GM18499 (cell line): ENCODE measurements around the gene CNGB1.
"Not testable (repeated sequence)": the region's sequence is repeated elsewhere in the genome, so short reads cannot be mapped to it uniquely, and the experiment has no call there.

ENCODE experiments used
- ATAC-seq: cut with Tn5 transposase; IDR thresholded peaks from one replicate; pipeline ENCODE4 v1.9.1; 2021; ENCODE audit warnings: moderate number of reproducible peaks; ENCODE audit not compliant: insufficient read depth, unreplicated experiment

Gene CNGB1

GRCh38 chr16:57938936-57939871, 31.7 kb downstream of the CNGB1 start:
- no peak for ATAC-seq

- ATAC-seq, result no peak
These were observed 32.4 kb downstream of the CNGB1 start for GRCh38 chr16:57938484-57938883.

GRCh38 chr16:57937861-57938260, 33.1 kb downstream of the CNGB1 start:
- ATAC-seq, result no peak

GRCh38 chr16:57935904-57936303, 35.0 kb downstream of the CNGB1 start:
- ATAC-seq, result no peak

DNA sequence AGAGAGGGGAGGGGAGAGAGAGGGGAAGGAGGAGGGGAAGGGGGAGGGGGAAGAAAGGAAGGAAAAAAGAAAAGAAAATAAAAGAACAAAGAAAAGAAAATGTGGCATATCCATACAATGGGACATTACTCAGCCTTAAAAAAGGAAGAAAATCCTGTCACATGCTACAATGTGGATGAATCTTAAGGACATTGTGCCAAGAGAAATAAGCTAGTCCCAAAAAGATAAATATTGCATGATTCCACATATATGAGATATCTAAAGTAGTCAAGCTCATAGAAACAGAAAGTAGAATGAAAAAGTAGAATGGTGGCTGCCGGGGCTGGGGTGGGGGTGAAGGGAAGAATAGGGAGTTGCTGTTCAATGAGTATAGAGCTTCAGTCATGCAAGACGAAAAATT, 40.4 kb downstream of the CNGB1 start:
- ATAC-seq, result no peak

DNA sequence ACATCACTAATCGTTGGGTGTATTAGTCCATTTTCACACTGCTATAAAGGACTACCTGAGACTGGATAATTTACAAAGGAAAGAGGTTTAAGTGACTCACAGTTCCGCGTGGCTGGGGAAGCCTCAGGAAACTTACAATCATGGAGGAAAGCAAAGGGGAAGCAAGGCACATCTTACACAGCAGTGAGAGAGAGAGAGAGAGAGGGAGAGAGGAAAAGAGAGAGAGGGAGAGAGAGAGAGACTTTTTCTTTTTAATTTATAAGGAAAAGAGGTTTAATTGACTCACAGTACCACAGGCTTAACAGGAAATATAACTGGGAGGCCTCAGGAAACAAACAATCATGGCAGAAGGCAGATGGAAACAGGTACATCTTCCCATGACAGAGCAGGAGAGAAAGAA, 41.7 kb downstream of the CNGB1 start:
- no peak for ATAC-seq

GRCh38 chr16:57926041-57926440, 44.9 kb downstream of the CNGB1 start:
- no peak for ATAC-seq

DNA sequence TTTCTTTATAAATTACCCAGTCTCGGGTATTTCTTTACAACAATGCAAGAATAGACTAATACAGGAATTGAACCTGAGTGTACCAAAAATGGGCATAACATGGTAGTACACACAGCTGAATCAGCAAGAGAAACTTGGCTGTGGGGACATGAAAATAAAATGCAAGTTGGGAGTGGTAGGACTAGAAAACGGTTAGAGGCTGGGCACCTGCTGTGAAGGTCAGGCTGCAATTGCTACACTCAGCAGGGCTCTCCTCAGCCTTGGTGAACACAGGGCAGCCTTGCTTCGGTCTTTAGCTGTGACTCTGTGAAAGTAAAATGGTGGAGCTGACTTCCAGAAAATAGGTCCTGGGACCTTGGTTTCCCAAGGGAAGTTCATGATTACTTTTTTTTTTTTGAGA, 45.6 kb downstream of the CNGB1 start:
- ATAC-seq, result no peak

- no peak for ATAC-seq
These were observed 46.4 kb downstream of the CNGB1 start for GRCh38 chr16:57924514-57924913.

- ATAC-seq, result no peak
These were observed 47.1 kb downstream of the CNGB1 start for GRCh38 chr16:57923841-57924240.

DNA sequence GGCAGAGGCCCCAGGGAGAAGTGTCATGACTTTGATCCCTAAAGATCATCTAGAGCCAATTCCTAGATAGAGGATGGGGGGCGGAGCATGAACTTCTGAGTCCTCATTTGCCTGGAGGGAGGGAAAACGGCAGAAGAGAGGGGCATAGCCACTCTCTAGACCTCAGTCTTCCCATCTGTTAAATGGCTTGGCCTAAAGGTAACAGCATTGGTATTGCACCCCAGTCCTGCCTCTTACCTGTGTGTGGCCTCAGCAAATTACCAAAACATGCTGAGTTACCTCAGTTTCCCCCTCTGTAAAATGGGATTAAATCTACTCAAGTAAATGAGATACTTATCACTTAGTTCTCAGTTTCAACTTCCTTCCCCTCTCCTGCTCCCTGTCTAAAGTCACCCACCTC, 47.5 kb downstream of the CNGB1 start:
- ATAC-seq, result no peak

DNA sequence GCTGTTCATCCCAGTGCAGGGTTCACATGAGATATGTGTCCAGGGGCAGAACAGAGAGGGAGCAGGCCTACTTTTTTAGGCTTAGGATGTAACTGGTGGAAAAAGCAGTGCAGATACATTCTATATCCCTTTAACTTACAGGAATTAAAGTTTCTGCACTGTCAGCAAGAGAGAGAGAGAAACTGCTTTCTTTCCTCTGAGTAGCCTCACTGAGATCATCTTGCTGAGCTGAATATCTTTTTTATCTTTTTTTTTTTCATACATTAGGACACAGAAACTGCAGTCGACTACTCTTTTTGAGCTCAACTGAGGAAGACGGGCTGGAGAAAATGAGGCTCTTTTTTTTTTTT, 50.1 kb downstream of the CNGB1 start:
- ATAC-seq, result no peak

DNA sequence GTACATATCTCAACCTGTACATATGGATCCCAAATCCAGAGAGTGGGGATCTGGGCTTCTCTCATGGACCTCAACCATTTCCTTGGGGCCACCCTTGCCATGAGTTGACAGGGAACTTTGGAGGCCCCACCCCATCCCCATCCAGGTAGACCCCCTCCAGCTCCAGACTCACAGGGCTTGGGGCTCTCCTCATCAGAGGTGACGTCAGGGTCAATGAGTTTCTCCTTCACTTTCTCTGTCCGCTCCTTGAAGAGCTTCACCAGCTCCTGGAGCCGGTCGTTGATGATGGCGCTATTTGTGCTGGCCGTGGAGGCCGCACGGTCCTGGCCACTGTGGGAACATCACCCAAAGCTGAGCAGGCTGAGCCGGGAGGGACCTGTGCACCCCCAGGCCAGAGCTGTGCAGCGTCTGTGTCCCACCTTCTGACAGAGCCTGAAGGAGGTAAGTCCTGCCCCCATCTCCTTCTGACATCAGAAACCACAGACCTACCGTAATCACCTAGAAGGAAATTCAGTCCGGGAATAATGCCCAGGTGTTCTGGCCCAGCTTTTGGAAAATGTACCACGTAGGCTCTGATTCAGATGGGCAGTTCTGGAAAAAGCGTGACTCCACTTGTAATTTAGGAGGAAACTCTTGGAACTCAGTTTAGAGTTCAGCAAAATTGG, 50.6 kb downstream of the CNGB1 start:
- ATAC-seq, result no peak

DNA sequence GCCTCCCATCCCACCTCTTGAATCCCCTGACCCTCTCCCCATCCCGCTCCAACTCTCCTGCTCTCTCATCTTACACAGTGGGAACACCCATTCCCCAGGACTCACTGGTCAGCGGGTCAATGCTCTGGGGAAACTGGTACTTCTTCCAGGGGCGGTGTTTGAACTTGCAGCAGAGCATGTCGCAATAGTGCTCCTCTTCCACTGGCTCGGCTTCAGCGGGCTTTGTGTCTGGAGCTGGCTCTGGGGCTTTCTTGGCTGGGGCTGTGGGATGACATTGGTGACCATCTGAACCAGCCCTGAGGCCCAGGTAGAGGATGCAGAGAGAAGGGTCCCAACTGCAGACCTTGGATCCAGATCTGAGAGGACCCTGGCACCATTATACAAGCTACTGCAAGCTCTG, 51.9 kb downstream of the CNGB1 start:
- ATAC-seq, result no peak

- no peak for ATAC-seq
These were observed 52.5 kb downstream of the CNGB1 start for GRCh38 chr16:57918444-57918843.

GRCh38 chr16:57917929-57918328, 53.0 kb downstream of the CNGB1 start:
- ATAC-seq, result not testable (repeated sequence)

DNA sequence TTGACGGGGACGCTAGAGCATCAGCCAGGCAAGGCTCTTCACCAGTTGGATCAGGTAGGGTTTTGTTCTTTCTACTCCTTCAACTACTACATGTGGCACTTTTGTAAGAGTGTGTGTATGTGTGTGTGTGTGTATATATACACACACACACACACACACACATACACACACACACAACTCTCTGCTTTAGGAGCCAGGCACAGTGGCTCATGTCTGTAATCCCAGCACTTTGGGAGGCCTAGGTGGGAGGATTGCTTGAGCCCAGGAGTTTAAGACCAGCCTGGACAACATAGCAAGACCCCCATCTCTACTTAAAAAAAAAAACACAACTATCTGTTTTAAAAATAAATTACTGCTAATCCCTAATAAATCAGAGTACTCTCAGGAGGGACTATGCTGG, 53.4 kb downstream of the CNGB1 start:
- not testable (repeated sequence) for ATAC-seq

DNA sequence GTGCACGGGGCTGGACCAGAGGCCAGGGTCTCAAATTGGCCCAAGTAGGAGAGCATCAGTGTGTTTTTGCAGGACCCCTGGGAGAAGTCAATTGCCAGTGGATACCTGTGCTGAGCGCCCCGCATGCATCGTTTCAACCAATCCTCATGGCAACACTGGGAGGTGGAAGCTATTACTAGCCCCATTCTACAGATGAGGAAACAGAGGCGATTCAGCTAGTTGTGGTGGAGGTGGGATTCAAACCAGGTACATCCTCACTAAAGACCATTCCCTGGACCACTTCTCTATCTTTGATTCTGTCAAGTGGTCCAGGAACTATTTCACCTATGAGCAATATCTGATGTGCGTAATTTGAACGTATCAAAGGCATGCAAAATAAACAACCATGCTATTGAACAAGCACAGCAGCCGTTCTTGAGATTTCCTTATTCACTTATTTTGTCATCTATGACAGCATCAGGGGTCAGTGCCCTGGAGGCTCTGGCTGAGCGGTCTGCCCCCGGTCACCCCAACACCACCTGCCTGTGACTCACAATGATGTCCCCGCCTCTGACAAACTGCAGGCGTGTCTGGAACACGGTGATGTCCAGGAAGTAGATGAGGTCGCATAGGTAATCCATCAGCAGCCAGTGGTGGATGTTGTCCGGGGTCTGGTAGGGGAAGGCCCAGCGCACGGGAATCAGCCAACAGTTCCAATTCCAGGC, 54.0 kb downstream of the CNGB1 start:
- ATAC-seq, result no peak

DNA sequence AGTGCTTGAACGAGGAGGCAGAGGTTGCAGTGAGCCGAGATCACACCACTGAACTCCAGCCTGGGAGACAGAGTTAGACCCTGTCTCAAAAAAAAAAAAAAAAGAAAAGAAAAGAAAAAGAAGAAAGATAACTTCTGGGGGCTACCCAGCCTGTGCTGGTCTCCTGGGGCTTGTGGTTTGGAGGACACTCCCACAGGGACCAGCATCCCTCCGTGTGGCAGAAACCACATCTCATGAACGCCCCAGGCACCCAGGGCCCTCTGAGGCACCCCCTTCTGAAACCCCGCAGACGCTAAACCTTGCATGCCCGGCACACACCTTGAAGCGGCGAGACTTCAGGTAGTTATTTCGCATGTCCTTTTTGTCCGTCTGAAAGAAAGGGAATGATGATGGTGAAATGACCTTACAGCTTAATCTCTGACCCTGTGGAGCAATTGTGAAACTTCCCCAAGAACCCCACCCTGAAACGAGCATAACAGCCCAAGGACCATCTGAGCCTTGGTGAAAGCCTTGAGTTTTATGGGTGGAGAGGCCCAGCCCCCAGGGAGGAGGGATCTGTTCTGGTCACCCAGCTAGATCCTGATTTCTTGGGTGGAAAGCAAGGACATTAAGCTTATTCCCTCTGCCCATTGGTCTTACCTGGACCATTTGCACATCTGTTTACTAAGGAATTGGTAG, 55.0 kb downstream of the CNGB1 start:
- no peak for ATAC-seq

GRCh38 chr16:57915267-57915666, 55.7 kb downstream of the CNGB1 start:
- ATAC-seq, result no peak
